Fibroblast of peridontal ligament (primary cell): Measurements from ENCODE around the gene KRTAP27-1.

Source experiments
- DNase-seq: peaks from one replicate; pipeline ENCODE4 v3.0.0-alpha.2; 2010; ENCODE audit errors: extremely low read depth

KRTAP27-1 gene

GRCh38 chr21:30289215-30289614 is 48.3 kb downstream of the KRTAP27-1 start, which contains the start of gene KRTAP25-1:
Gene KRTAP25-1, minus strand, starts transcription at chr21:30289514. Its CDS starts 24 bp downstream, at chr21:30289490.
- no peak for DNase-seq
